Suprapubic skin (tissue), 4 donors: ENCODE measurements around the gene LIN28B.

ENCODE experiments used
- CTCF ChIP-seq, 2 donors: fragments of 200-600 bp in 1 of 2; fragments of 450-650 bp in 1 of 2; sonication (generic) in 1 of 2; IDR thresholded peaks; one replicate each; pipeline ENCODE4 v1.5.1; 2016 to 2019; ENCODE audit warnings: antibody characterized with exemption in 2 of 2, mild to moderate bottlenecking in 1 of 2, moderate library complexity in 1 of 2
- POLR2A ChIP-seq, 2 donors: fragments of 450-650 bp; IDR thresholded peaks; one replicate each; pipeline ENCODE4 v1.6.1; 2017; ENCODE audit warnings: antibody characterized with exemption in 2 of 2, mild to moderate bottlenecking in 2 of 2, moderate library complexity in 2 of 2
- POLR2AphosphoS5 ChIP-seq, 3 donors: sonication (generic); formaldehyde crosslinking; IDR thresholded peaks; one replicate each; pipeline ENCODE4 v1.6.1; 2017; ENCODE audit warnings: antibody characterized with exemption in 3 of 3

- TF ChIP-seq CTCF (IDR thresholded peaks at IDR 0.05) (no peak), POLR2AphosphoS5 (IDR thresholded peaks at IDR 0.05) (no peak), POLR2A (IDR thresholded peaks at IDR 0.05) (no peak)
Observed at GRCh38 chr6:105091140-105091829, 134.4 kb downstream of the LIN28B start.
